HG02759 (cell line): ENCODE measurements around the gene POU3F4.
A peak's percentile ranks its signal among the peaks of the same experiment; 100 is the strongest.

ENCODE experiments used
- ATAC-seq: cut with Tn5 transposase; IDR thresholded peaks from one replicate; pipeline ENCODE4 v1.9.1; 2021; ENCODE audit warnings: mild to moderate bottlenecking, moderate library complexity; ENCODE audit not compliant: unreplicated experiment

Gene POU3F4

DNA sequence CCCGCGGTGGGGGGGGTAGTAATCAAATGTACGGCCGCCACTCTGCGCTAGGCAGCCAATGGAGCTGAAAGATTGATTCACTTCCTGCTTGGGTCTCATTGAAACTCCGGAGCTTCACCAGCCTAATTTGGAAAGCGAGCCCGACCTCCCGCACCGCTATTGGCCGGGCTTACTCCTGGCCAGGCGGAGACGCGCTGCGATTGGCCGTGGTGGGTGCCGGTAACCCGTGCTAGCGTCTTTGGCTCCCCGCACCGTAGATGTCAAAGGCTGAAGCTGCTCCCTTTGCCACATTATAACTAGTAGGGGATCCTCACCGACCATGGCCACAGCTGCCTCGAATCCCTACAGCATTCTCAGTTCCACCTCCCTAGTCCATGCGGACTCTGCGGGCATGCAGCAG, at the start of gene POU3F4:
Gene POU3F4, plus strand, starts transcription at position 285 of the 400 bp plus-strand sequence. Its CDS starts 35 bp downstream, at position 320.
- no peak for ATAC-seq

DNA sequence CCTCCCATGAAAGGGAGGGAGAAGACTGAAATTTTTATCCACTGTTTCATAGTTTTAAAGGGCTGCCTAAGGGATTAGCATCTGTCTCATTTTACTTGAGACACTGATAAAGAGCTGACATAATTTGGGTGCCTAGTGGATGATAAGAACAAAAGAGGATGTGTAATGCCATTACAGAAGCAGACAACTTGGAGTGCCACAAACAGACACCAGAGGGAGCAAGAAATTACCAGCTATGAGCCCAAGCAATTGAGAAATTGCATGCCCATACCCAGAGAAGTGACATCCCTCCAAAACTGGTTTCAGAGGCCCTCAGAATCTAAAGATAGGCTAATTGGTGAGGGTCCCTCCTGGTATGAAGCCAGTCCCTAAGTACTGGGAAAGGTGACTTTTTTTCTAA, 38.5 kb upstream of the POU3F4 start:
- ATAC-seq, result peak; percentile 94

GRCh38 chrX:83495898-83496297, 12.2 kb upstream of the POU3F4 start:
- no peak for ATAC-seq

GRCh38 chrX:83501003-83501402, 7.1 kb upstream of the POU3F4 start:
- no peak for ATAC-seq

DNA sequence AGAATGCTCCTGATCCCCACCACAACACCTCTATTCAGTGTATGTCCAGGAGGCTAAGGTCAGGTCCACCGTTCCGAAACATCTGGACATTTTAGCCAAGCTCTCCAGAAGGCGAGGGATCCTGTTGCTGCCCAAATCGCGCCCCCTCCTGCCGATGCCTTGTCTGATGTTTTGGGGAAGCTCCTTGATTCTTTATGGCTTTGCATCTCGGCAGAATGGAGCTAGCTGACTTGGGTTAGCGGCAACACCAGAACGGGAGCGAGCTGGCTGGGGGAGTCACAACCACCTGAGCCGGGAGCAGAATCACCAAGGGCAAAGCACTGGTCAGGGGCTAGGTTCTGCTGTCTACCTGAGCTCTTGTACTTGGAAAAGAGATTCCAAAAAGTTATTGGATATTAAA, 6.6 kb upstream of the POU3F4 start:
- ATAC-seq, result no peak

- ATAC-seq, result no peak
Observed at GRCh38 chrX:83504721-83505479, 3.2 kb upstream of the POU3F4 start.

DNA sequence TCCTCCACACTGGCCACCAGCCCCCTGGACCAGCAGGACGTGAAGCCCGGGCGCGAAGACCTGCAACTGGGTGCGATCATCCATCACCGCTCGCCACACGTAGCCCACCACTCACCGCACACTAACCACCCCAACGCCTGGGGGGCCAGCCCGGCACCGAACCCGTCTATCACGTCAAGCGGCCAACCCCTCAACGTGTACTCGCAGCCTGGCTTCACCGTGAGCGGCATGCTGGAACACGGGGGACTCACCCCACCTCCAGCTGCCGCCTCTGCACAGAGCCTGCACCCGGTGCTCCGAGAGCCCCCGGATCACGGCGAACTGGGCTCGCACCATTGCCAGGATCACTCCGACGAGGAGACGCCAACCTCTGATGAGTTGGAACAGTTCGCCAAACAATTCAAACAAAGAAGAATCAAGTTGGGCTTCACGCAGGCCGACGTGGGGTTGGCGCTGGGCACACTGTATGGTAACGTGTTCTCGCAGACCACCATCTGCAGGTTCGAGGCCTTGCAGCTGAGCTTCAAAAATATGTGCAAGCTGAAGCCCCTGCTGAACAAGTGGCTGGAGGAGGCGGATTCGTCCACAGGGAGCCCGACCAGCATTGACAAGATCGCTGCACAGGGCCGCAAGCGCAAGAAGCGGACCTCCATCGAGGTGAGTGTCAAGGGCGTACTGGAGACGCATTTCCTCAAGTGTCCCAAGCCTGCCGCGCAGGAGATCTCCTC, 600 bp downstream of the POU3F4 start:
- ATAC-seq, result no peak

DNA sequence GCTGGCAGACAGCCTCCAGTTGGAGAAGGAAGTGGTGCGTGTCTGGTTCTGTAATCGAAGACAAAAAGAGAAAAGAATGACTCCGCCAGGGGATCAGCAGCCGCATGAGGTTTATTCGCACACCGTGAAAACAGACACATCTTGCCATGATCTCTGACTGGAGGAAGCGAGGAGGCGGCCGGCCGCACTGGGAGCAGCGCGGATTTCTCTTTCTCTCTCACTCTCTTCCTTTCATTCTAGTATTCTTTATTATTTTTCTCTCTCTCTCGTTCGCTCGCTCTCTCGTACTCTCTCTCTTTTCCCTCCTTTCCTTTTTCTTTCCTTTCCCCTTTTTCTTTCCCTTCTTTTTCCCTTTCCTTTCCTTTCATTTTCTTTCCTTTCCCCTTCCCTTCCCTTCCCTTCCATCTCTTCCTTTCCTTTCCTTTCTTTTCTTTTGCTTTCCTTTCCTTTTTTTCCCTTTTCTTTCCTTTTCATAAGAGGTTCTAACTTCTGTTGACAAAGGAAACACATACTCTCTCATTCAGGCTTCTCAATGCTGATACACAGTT, 1.2 kb downstream of the POU3F4 start:
- ATAC-seq, result no peak

GRCh38 chrX:83510510-83511062, 2.5 kb downstream of the POU3F4 start:
- no peak for ATAC-seq

DNA sequence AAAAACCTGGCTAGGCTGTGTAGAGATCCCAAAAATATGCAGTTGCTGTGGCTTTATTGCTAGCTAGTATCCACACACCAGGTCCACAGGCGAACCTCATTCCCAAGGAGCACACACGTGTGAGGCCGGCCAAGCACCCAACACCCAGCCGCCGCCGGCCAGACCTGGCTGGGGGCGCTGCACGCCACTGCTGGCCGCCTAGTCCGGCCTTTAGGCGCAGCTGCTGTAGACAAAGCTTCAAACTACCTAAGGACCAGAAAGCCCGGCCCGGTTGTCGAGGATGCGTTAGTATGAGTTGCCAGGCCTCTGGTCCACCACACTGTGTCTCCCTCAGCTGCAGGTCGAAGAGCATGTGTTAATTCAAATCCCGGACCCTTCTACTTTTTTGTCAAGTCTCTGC, 3.1 kb downstream of the POU3F4 start:
- ATAC-seq, result no peak

DNA sequence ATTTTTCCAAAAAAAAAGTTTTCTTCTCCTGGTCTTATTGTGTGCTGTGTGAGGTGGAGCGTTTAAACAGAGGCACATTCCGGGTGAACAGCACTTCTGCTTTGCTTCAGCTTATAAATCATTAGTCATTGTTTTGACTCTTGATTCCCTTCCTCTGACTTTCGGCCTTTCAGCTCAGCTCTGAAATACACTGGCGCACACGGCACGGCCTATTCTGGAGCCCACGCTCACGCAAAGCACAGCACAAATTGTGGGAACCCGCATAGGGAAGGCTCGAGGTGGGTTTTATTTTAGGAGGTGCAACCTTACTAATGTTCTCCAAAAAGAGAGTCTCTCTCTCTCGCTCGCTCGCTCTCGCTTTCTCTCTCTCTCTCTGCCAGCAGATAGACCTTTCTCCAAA, 4.0 kb downstream of the POU3F4 start:
- ATAC-seq, result no peak

DNA sequence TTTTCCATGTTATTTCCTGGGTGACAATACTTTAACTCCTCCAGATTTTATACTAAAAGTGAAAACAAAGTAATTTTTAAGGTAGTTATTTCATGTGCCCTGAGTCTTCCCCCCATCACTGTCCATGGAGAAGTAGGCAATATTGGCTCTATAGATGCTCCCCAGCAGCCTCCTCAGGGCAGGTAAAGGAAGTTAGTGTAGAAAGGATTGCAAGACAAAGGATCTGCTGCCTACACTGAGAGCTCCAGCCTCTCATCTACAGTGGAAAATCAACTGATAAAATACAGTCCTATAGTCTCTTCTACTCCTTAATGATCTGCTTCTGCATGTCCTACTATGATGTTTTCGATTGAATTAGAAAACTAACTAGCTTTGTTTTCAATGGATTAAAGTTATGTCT, 8.5 kb downstream of the POU3F4 start:
- no peak for ATAC-seq

- no peak for ATAC-seq
Observed at GRCh38 chrX:83521905-83522304, 13.8 kb downstream of the POU3F4 start.

GRCh38 chrX:83529950-83530349, 21.9 kb downstream of the POU3F4 start:
- ATAC-seq, result no peak

DNA sequence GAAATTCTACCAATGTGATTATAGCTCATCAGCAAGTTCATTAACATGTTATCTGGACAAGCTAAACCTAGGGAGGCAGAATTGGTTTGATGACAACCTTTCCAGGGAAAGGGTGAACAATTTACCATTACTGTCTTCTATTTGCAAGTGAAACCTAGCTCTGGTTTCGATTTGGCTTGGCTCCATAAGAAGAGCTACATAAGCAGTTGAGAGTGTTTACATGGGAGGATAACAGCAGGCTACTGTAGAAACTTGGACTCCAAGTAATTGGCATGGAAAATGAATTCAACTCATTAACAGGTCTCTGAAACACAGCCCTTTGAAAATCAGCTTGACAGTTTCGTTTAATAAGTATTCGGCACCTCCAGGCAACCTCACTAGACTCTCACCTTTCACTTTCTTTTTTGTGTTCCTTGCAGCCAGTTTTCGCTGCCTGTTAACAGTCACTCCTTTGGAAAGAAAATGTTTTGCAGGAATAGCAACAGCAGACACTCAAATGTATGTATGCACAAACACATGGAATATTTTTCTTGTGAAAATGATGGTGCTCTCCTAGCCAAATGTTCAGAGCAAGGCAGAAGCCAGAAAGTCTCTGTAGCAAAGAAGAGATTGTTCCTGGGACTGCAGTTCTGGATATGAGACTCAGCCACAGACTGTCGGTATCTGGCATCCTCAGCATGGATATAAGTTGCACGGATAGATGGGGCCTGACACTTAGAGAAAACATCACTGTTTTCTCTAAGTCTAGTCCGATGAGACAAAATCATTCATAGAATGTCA, 27.5 kb downstream of the POU3F4 start:
- ATAC-seq, result no peak
